HG03432 (cell line): ENCODE measurements around the gene SLC19A2.
"Not testable (repeated sequence)": the region's sequence is repeated elsewhere in the genome, so short reads cannot be mapped to it uniquely, and the experiment has no call there.

Experiments used
- ATAC-seq: cut with Tn5 transposase; IDR thresholded peaks from one replicate; pipeline ENCODE4 v1.9.1; 2021; ENCODE audit warnings: mild to moderate bottlenecking, moderate library complexity; ENCODE audit not compliant: unreplicated experiment

The SLC19A2 gene, protein sequence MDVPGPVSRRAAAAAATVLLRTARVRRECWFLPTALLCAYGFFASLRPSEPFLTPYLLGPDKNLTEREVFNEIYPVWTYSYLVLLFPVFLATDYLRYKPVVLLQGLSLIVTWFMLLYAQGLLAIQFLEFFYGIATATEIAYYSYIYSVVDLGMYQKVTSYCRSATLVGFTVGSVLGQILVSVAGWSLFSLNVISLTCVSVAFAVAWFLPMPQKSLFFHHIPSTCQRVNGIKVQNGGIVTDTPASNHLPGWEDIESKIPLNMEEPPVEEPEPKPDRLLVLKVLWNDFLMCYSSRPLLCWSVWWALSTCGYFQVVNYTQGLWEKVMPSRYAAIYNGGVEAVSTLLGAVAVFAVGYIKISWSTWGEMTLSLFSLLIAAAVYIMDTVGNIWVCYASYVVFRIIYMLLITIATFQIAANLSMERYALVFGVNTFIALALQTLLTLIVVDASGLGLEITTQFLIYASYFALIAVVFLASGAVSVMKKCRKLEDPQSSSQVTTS

DNA sequence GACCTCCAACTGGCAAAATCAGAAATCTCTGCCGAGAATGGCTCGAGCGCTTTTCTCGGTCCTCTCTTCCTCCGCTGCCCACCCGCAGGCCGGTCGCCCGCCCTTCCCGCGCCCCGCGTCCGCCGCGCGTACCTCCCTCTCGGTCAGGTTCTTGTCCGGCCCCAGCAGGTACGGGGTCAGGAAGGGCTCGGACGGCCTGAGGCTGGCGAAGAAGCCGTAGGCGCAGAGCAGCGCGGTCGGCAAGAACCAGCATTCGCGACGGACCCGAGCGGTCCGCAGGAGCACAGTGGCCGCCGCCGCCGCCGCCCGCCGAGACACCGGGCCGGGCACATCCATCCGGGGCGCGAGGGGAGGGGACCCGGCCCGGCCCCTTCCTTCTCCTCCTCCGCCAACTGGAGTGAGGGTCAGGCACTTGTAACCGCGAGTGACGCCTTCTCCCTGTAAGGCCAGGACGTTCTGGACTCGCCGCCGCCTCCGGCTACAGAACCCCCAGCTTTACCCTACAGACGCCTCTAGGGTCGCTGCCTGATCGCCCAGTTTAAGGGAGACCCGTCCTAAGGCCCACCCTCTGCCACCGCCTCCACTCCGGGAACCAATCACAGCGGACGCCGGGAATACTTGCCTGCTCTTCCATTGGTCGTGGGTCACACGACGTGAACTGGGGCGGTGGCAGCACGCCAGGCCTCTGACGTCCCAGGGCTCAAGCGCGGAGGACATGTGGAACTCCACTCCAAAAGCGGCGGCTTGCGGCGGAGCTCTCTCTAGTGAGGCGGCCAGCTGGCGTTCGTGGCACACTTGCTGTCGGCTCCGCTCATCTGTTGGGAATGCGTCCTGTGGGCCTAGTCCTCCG lies at the start of gene SLC19A2:
TSS of gene SLC19A2 (minus strand) at position 514 of the 850 bp plus-strand sequence. CDS start at position 336, 178 bp downstream.
- ATAC-seq = peak; percentile 99

DNA sequence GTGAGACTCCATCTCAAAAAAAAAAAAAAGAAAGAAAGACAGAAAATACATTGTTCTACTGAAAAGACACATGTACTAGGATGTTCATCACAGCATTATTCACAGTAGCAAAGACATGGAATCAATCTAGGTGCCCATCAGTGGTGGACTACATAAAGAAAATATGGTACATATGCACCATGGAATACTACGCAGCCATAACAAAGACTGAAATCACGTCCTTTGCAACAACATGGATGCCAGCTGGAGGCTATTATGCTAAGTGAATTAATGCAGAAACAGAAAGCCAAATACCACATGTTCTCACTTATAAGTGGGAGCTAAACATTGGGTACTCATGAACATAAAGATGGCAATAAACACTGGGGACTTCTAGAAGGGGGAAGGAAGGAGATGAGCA lies 48.9 kb upstream of the SLC19A2 start:
- ATAC-seq = no peak

DNA sequence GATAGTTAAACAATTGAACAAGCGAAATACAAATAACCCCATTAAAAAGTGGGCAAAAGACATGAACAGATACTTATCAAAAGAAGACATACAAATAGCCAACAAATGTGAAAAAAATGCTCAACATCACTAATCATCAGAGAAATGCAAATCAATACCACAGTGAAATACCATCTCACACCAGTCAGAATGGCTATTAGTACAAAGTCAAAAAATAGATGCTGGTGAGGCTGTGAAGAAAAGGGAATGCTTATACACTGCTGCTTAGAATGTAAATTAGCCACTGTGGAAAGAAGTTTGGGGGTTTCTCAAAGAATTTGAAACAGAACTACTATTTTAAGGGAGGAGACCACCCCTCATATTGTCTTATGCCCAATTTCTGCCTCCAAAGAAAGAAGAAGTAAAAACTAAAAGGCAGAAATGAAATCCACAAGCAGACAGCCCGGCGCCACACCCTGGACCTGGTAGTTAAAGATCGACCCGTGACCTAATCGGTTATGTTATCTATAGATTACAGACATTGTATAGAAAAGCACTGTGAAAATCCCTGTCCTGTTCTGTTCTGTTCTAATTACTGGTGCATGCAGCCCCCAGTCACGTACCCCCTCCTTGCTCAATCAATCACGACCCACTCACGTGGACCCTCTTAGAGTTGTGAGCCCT lies 47.9 kb upstream of the SLC19A2 start:
- ATAC-seq = not testable (repeated sequence)

DNA sequence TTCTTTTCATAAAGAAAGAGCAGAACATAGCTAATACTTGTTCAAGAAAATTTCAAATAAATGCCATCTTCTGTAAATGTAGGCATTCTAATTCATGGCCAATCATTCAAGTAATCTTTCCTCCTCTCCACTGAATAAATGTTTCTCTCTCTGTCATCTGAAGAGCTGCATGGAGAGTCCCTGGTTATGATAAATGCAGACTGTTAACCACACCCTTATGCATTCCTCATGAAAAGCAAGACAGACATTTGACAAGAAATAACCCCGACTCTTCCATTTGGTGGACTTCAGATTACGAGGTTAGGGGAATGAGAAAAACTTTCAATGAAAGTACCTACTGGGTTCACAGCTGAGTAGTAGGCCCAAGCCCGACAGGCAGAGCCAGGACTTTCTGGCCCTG lies 44.7 kb upstream of the SLC19A2 start:
- ATAC-seq = no peak

DNA sequence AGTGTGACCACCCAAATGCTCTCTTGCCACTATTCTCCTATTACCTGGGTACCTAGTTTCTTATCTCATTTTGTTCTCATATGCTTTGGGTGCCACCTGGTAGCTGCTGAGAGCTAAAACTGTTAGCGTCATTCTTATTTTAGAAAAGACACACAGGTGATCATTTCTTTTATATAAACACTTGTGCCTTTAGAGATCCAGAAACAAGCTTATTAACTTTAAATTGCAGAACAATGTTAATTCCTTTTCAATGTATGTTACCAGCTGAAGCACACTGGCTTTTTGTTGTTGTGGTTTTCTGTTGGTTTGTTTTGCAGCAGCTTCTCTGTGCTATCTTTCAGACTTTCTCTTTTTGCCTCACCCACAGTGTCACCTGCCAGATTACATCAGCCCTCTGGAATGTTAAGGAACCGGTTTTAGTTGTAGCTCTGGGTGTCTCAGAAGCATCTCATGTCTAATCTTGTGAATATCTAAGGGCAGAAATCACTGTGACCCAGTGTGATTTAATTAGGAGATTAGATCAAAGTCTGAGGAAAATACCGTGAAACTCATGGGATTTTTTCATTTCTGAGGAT lies 43.4 kb upstream of the SLC19A2 start:
- no peak for ATAC-seq

DNA sequence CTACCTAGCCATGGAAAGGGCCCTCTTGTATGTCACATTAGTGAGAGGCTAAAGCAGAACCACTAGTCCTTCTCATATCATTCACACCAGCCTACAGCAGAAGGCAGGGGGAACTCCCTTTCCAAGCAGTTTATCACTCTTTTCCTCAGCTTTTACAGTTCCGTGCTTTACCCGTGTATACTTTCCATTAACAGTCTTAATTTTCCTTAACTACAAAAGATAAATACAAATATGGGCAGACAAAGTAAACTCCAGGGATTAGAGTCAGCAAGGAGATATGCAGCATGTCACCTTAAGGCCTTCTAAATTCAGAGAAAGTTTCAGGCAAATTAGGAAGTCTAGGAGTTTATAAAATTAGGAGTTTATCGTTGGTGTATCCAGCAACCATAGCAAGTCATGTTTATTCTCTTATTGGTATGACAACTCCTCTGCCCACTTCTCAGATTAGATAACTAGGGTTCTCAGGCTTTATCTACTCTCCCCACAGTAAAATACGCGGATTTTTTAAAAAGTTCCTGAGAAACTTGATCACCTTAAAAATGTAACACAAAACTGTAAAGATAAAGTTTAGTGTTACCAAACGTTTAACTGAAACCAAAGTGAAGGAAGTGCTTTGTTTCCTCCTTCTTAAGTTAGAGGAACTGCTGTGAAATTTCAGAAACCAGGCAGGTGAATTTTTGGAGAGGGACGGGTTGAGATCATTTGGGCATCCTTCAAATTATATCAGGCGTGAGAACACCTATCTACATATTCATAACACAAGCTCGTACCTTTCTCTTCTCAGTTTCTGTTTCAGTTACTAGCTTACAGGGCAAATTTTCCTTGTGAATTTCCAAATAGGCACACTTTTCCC lies 42.7 kb upstream of the SLC19A2 start:
- no peak for ATAC-seq

DNA sequence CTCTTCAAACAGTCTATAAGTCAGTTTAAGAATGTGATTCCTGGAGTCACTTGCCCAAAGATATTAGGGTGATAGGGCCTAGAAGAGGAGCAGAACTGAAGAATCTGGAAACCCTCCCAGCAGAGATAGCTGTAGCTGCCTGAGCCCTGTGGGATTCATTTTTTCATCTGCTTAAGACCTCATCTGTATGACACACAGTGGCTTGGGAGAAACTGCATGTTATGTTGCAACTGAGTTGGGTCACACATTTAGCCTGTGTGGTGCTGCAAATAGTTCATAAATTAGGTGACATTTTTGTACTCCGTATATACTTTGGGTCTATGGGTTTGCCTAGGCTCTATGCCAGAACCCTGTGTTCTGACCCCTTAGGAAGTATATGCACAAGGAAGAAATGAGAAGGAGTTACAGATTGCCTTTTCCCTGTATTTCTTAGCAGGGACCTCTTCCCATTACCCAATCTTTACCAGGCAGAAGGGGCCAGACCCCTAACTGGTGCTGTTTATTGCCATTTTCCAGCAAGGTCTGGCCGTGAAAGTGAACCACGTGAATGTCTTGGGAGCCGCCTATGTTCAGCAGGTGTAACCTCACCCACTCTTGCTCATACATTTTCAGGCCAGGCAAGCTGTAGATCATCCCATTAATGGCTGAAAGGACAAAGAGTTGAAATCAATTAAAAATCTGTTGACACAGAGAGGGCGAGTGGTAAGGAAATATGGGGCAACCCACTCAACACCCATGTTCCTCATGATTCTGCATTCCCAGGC lies 41.9 kb upstream of the SLC19A2 start:
- ATAC-seq = no peak

DNA sequence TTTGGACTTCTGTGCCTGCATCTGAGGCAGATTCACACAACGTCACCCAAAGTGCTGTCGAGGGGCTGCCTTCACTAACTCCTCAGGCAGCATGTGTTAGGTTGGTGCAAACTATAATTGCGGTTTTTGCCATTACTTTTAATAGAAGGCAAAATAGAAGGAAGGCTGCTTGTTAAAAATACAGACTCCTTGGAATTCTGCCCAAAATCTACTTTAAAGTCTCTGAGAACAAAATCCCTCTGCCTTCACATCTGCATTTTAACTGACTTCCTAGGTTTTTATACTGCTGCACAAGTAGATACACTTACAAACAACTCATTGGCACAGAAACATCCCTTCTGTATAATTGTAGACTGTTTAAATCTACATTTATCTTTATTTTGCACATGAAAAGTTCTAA lies 41.3 kb upstream of the SLC19A2 start:
- ATAC-seq = no peak

DNA sequence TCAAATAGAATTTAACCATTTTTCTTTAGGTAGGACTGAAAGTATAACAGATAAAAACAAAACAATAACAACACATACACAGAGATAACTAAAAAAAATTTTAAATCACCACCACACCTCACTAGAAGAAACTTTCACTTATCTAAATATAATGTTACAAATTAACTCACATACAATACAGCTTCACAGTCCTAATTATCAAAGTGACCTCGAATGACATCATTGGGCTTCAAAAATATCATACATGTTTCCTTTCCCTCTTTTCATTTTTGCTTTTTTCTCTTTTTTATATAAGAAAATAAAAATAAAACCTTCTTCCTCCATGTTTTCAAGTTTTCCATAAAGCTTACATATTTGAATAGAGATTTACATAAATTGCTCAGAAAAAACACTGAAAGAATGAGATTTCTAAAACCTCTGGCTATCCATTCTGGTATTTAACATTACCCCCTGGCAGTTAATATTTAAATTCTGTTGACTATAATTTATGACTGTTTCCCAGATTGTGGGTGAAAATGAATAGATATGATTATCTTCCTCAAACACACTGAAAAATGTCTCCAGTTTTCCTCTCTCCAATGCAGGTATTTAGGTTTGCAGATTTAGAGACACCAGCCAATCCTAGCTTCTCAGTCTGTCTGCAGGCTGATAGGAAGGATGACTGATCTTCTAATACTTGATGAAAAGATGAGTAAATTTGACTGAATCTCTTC lies 40.5 kb upstream of the SLC19A2 start:
- no peak for ATAC-seq

DNA sequence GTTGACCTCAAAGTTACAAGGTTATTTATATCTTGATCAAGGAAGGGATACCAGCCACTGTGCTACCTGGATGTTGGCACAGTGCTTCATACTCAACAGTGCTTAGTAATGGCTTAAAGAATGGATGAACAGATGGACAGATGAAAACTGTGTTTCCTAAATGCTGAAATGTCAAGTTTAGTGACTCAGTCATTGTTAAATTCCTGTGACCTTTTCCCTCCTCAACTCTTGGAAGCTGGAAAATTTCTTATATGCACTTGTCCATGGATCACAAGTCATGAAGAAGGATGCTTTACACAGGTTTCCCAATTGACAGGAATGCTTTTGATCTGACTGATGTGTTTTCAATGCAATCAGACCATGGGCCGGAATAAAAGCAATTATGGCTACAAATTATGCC lies 39.6 kb upstream of the SLC19A2 start:
- ATAC-seq = no peak

DNA sequence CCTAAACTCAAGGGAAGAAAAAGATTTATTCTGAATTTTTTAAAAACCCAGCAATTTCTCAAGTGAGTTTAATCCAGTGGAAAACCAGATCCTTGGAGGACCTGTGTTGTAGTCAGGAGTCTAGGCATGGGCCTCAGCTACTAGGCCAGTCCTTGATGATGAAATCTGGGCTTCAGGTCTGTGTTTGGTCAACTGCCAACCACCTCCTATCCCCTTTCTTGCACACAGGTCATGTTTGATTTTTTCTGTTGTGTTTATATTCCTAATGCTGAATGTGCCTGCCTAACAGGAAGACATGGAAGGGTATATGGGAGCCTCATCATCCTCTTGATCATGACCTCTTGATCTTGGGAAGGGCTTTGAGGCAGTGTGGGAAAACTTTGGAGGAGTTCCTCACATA lies 38.2 kb upstream of the SLC19A2 start:
- ATAC-seq = no peak

DNA sequence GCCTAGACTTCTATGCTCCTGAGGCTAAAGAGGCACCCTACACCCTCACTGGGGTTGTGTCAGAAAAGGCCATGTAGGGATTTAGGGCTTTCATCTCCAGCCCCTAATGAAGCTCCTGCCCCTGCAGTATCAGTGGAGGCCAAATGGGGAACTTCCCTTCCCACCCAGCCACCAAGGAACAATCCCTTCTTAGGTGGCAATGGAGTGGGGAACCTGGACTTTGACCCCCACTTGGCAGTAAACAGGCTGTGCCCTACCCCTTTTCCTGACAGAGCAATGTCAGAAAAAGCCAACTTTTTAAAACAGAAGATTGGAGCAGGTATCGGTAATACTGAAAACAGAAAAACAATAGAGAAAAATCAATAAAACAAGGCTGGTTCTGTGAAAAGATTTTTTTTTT lies 35.5 kb upstream of the SLC19A2 start:
- ATAC-seq = no peak

DNA sequence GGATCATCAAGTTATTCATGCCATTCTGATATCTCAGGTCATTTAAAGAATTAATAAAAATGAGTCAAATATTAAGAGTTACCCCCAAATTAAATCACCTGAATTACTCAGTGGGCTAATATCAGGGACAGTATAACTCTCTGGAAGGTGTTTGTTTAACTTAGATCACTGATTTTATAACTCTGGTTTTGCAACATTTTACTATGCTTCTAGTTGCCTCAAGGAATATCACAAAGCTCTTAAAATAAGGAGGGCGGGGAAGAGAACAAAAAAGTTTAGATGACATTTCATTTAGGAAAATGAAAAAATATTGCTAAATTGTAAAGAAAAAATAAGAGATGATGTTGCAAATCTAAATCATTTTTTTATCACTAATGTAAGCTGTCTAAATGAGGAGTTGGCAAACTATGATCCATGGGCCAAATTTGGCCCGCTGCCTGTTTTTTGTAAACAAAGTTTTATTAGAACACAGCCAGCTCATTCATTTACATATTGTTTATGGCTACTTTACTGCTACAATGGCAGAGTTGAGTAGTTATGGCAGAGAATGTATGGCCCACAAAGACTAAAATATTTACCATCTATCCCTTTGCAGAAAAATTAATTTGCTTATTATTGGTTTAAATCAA lies 31.9 kb upstream of the SLC19A2 start:
- ATAC-seq = no peak

DNA sequence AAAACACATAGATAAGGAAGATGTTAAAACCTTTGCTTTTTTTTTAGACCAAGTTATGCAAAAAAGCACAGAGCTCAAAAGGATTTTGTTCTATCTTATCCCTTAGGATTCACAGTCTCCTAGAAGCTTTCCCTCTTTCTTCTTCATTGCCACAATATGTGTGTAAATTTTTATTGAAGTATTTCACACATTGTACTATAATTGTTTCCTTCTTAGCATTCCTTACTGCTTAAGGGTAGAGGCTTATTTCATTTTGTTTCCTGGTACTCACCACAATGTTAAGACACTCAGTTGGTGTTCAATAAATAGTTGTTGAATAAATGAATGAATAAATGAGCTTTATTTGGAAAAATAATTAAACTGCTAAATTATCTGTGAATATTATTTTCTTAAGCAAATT lies 29.9 kb upstream of the SLC19A2 start:
- no peak for ATAC-seq

DNA sequence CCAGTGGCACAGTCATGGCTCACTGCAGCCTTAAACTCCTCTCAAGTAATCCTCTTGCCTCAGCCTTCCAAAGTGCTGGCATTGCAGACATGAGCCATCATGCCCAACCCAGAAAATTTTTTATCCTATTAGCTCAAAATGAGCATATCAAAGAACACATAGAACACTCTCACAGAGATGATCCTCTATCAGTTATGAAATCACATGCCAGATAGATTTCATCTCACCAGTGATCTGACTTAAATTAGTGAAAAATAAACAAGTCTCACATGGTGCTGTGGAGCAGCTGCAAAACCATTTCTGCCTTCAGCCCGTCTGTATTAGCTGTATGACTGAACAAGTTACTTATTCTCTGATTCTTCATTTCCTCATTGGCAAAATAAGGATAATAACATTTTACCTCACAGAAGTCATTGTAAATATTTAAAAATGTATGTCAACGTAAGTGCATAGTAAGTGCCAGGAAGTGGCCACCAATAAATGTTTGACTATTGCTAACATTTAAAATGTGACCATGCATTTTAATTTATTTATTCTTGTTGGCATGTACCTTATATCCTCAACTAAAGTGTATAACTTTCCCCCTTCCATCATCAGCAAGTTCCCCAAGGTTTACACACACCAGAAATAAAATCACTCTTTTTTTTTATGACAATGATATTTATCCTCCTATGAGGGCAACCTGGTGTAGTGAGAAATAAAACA lies 29.0 kb upstream of the SLC19A2 start:
- no peak for ATAC-seq

DNA sequence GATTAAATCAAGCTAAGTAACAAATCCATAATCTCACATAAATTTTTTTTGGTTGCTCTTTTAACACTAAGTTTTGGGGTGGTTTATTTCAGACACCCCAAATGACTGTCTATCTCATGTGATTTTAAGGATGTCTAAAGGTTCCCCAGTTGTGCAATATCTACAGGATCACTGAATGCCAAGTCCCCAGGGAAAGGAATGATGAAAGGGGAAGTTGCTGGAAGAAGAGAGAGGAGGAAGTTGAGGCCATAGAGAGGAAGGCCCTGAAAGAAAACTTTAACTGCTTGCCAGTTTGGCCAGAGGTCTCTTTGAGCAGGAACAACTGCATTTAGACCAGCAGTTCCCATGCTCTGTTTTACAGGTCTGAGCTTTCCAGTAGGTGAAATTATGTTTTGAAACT lies 27.5 kb upstream of the SLC19A2 start:
- no peak for ATAC-seq

DNA sequence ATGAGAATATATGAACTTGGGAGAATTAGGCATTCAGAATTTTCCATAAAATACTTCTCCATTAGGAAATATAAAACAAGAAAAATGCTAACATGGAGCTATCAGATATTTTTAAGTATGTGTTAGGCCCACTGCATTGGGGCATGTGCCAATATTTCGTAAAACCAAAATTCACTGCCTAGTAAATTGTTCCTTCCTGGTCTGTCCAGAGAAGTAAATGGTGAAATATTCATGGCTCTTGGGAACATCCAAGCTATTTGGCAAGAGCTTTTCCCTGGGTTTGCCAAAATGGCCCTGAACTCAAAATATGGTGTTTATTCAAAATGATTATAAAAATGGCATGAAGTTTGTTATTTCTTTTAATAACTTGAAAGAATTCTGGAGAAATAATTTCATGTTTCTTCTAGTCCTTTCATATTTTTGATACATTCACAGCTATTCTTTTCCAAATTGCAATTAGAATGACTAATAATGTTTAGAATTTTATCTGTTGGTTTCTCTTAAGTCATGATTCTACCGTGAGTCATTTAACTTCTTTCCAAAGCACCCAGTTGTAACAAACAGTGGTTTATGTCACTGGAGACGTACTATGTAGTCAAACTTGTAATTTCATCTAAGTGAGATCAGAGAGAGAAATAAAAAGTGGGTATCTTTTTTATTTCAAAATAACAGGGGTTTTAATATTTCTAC lies 25.7 kb upstream of the SLC19A2 start:
- no peak for ATAC-seq
